ENCODE measurements around the gene SMIM21.
A peak's percentile ranks its signal among the peaks of the same experiment; 100 is the strongest.

SMIM21 gene

DNA sequence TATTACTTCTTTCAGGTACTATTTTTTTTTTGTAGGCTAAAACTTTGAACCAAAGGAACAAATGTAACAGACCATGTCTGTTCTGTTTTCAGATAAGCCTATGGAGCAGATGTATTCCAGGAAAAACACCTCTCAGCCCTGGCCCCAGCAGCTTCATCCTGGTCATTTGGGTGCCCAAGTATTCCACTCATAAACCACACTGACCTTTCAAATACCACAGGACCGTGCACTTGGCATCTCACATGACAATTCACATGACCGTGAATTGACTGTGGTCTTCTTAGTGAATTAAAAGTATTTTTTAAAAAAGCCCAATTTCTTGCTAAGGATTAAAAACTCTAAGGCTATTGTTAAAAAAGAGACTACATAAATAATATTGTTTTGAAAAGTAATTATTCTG is 50.2 kb downstream of the SMIM21 start:
- no peak for DNase-seq (ENCODE audit: low spot score)

DNA sequence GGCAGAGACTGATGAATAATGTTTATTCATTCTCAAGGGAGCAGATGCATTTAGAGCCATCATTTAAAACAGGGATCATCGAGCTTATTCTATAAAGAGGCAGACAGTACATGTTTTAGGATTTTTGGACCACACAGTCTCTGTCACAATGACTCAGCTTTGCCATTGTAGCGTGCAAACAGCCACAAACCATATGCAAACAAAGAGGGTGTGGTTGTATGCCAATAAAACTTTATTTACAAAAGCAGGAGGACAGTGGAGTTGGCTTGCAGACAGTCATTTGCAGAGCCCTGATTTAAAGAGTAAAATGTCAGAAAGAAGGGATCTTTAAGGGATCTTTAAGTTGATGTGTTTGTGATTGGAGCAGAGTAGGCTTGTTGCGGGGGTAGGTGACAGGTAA is 51.5 kb downstream of the SMIM21 start:
- DNase-seq (ENCODE audit: low spot score): no peak

DNA sequence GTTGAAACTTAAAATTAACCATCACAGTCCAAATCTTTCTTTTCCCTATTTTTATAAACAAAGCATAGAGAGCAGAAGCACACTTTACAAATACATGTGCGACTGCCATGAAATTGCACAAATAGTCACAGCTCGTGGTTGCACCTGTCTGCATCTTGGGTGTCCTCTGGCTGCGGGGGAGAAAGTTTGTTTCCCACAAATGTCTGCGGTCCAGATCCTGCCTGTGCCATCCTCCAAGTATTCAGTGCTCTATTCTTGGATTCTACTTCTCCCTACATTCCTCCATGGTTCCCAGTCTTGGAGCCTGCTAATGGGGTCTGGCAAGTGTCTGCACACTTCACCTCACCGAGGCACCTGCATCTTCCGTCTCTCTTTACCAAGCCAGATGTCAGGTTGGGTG is 52.2 kb downstream of the SMIM21 start:
- no peak for DNase-seq (ENCODE audit: low spot score)

DNA sequence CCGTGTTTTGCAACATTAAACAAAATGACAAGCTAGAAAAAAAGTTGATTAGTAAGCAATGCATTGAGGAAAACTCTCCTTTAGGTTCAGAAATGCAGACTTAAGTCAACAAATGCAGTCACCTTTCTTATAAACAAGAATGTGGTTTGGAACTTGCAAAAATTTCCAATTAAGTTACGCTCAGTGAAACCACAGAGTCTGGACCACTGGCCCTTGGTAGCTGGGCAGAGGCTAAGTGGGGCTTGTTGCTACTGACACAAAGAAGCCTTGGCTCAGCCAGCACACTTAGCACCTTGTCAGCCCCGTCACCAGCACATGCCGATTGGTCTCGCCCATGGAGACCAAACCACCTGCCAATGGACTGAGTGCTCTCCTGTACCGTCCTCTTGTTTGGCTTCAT is 53.0 kb downstream of the SMIM21 start:
- no peak for DNase-seq (ENCODE audit: low spot score)

DNA sequence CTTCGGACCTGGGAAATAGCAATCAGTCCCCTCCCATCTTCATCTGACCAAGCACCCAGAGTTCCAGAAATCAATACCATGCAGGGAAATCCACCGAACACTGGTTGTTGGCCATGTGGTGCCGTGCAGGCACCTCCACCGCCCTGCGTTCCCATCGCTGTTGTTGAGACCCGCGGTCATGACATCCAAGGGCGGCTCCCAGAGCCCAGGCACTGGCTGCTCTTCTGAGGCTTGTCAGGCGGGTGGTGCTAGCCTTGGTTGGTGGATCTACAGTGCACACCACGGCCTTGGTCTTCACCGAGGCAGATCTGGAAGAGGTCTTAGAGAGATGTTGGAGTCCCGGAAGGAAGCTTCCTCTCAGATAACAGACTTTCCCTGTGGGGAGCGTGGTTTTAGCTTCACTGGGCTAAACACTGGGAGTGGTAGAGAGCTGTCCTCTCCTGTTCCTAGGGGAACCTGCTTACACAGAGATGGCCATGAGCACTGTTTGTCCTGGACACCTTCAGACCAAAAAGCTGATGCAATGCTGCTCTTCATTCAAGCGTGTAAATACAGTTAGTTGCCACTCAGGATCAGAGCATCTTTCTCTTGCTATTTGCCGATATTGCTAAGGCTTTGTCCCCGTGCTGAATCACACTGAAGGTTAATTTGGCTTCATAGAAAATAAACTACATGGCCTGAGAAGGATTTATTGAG is 58.3 kb downstream of the SMIM21 start:
- no peak for DNase-seq (ENCODE audit: low spot score)

DNA sequence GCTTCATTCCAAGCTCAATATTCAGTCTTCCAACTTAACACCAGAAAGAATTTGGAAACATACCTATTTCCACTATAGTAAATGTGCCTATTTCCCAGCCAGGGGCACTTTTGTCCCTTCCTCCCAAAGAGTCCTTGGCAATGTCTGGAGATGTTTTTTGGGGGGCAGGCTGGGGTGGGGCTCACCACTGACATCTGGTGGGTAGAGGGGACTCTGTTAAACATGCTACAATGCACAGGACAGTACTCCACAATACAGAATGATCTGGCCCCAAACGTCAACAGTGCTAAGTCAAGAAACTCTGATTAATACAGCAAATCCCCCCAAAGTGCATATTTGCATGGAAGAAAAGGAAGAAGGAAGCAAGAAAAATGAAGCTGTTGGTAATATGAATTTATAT is 61.7 kb downstream of the SMIM21 start:
- no peak for DNase-seq (ENCODE audit: low spot score)

DNA sequence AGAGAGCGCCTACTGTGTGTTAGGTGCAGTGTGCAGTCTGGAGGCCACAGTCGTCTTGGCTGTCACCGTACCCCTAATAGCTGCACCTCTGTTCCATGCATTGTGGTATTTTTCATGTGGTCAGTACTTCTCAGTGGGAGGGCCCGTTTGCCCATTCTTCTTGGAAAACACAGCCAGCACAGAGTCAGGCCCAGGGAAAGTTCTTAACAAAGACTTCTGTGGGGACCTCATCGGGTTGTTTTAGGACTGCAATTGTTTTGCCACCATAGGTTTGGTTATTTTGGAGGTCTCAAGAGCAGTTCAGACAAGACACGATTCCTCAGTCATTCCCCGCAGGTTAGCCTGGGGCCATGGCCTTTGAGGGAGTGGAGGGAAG is 62.3 kb downstream of the SMIM21 start:
- no peak for DNase-seq (ENCODE audit: low spot score)

DNA sequence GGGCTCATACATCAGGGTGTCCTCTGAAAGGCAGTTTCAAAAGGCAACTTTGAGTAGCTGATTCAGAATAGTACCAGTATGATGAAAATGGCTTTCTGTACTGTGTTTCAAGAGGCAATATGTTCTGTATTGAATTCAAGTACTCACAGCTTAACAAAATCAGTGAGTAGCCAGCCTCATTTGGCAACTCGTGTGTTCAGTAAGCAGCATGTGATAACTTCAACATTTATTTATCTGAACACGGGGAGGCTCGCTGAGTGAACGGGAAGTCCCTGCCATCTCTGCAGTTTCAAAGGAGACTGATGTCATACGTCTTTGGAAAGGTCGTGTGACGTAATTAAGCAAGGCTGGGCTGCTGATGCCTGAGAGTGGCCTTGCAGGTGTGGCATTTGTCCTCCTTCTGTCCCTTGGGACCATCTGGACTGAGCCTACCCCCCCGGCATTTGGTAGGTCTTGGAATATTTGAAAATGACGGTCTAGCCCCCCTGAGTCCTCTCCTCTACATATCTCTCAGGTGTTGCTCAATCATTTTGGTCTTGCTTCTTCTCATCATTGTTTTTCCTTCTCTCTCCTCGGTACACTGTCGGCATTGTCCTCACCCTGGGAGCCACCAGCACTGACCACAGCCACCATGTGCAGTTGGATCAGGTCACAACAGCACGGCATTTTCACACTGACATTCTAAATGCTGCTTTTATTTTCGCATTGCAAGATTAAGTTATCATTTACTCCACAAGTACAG is 62.8 kb downstream of the SMIM21 start:
- DNase-seq (ENCODE audit: low spot score): peak; percentile 23

DNA sequence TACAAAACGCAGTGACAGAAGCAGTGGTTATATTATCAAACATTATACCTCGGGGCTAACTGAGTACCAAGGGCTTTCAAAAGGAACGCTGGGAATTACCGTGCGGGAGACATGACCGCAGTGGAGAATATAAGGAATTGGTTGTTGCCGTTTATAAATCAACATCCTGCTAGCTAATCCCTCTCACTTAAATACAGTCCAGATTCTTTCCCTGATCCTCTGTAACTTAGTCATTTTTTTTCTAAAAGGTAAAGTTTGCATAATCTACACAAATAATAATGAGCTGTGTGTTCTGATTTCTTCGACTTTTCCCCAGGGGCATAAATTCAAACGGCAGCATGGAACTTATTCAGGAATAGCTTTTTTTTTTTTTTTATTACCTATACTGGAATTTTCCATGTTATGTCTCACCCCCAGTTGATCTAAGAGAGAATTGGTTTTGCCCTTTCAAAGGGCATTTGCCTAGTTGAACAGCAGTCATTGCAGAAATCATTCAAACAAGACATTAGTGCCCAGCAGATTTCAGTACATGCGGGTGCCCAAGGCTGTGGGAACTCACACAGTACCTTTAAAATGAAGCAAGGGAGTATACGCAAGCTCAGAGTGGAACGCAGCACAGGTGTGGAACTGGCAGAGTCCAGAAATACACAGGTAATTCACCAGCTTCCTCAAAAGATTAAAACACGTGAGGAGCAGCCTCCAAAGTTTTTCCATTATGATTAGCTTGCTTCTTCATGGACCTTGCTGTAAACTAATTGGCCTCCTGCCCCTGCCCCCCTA is 63.9 kb downstream of the SMIM21 start:
- DNase-seq (ENCODE audit: low spot score): no peak

DNA sequence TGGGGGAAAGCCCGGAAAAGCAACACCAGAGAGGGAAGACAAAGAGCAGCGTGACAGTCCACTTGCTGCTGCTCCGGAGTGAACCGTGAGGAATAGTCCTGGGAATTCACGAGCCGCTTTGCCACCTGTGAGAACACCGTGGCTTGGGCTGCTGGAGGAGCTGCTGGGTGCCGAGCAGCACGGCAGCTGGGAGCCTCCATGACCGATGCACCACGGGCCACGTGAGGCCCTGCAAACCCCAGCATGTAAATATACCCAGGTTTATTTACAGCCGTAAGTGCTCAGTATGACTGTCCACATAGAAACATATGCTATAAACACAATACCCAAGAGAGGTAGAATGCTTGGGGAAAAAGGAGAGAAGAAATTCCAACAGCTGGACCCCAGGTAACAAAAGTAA is 65.1 kb downstream of the SMIM21 start:
- no peak for DNase-seq (ENCODE audit: low spot score)

DNA sequence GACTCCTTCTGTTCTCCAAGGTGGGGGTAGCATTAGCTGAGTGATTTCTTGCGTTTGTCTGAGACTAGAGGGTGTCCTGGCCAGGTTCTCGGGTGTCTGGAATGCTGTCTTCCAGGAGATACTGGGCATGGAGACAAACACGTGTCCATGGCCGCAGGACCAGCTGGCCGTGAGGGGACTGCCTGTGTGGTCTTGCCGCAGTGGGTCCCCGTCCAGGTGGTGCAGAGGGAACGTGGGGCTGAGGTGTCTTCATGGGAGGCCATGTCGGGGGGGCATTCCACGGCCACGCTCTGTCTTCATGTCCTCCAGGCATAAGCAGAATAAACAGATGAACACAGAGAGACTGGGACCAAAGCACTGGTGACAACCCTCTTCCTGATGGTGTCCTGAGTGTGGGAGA is 66.6 kb downstream of the SMIM21 start:
- DNase-seq (ENCODE audit: low spot score): no peak

DNA sequence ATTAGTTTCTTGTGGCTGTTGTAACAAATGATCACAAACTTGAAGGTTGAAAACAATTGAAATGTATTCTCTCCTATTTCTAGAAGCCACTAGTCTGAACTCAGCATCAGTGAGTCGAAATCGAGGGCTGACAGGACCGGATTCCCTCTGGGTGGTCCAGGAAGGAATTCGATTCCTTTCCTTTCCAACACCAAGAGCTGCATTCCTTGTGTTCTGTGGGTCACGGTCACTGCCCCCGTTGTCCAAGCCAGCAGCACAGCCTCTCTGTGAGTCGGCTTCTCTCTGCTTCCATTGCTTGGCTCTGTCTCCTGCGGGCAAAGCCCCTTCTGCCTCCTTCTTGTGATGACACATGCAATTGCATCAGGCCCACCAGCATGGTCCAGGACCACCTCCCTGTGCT is 67.3 kb downstream of the SMIM21 start:
- DNase-seq (ENCODE audit: low spot score): no peak
